GM23248 (cell line): Measurements from ENCODE around the gene P2RY1. TPM values are rescaled to one million over a fixed set of nuclear protein-coding genes. Genes with fewer than 3 reads are reported as not detected.

Experiments used
- DNase-seq: peaks from one replicate; pipeline ENCODE4 v3.0.0-alpha.2; 2015
- H2AFZ ChIP-seq: fragments of 200-600 bp; sonication (generic); 2 replicates; pipeline ENCODE4 v1.6.1; 2016; ENCODE audit warnings: antibody characterized with exemption
- H3F3A ChIP-seq: fragments of 200-600 bp; sonication (generic); 2 replicates; pipeline ENCODE4 v1.6.1; 2016; ENCODE audit warnings: mild to moderate bottlenecking, antibody characterized with exemption, mixed run types; ENCODE audit not compliant: insufficient read depth
- H3K27ac ChIP-seq: fragments of 200-600 bp; sonication (generic); 2 replicates; pipeline ENCODE4 v1.5.1; 2016; ENCODE audit warnings: mild to moderate bottlenecking
- H3K27me3 ChIP-seq: fragments of 200-600 bp; sonication (generic); replicated peaks from 2 replicates; pipeline ENCODE4 v1.6.1; 2016; ENCODE audit warnings: mild to moderate bottlenecking; ENCODE audit not compliant: insufficient read depth
- H3K36me3 ChIP-seq: fragments of 200-600 bp; sonication (generic); 2 replicates; pipeline ENCODE4 v1.6.1; 2016; ENCODE audit warnings: low read depth, mild to moderate bottlenecking
- H3K4me1 ChIP-seq: fragments of 200-600 bp; sonication (generic); 2 replicates; pipeline ENCODE4 v1.6.1; 2016; ENCODE audit warnings: mild to moderate bottlenecking; ENCODE audit not compliant: insufficient read depth
- H3K4me2 ChIP-seq: fragments of 200-600 bp; sonication (generic); one replicate; pipeline ENCODE4 v1.6.1; 2016; ENCODE audit warnings: mild to moderate bottlenecking; ENCODE audit not compliant: unreplicated experiment
- H3K4me3 ChIP-seq: fragments of 200-600 bp; sonication (generic); 2 replicates; pipeline ENCODE4 v1.5.1; 2016; ENCODE audit warnings: mild to moderate bottlenecking
- H3K79me2 ChIP-seq: fragments of 200-600 bp; sonication (generic); 2 replicates; pipeline ENCODE4 v1.6.1; 2016; ENCODE audit warnings: mild to moderate bottlenecking; ENCODE audit not compliant: insufficient read depth
- H3K9ac ChIP-seq: fragments of 200-600 bp; sonication (generic); 2 replicates; pipeline ENCODE4 v1.6.1; 2016; ENCODE audit warnings: mild to moderate bottlenecking
- H3K9me2 ChIP-seq: fragments of 200-600 bp; sonication (generic); 2 replicates; pipeline ENCODE4 v1.6.1; 2016; ENCODE audit warnings: mixed run types, mild to moderate bottlenecking, moderate library complexity; ENCODE audit not compliant: insufficient read depth
- H3K9me3 ChIP-seq: fragments of 200-600 bp; sonication (generic); one replicate; pipeline ENCODE4 v1.6.1; 2017; ENCODE audit warnings: low read depth
- H4K20me1 ChIP-seq: fragments of 200-600 bp; sonication (generic); 2 replicates; pipeline ENCODE4 v1.6.0; 2016; ENCODE audit not compliant: insufficient read depth
- EZH2 ChIP-seq: fragments of 200-600 bp; sonication (generic); IDR thresholded peaks from 2 replicates; pipeline ENCODE4 v1.6.1; 2018; ENCODE audit warnings: antibody characterized with exemption, mild to moderate bottlenecking; ENCODE audit not compliant: insufficient read depth, poor library complexity, severe bottlenecking
- EZH2phosphoT487 ChIP-seq: fragments of 200-600 bp; sonication (generic); IDR thresholded peaks from 2 replicates; pipeline ENCODE4 v1.6.1; 2018; ENCODE audit warnings: antibody characterized with exemption, moderate library complexity, mild to moderate bottlenecking, low read depth; ENCODE audit not compliant: insufficient read depth
- WGBS, 2 experiments: methylation state at CpG; one replicate each; pipeline ENCODE4 v1.1.6; 2015 to 2017; ENCODE audit warnings: low lambda C conversion rate in 2 of 2, low coverage in 1 of 2; ENCODE audit errors: missing lambda C conversion rate in 2 of 2; 5-methylcytosine and 5-hydroxymethylcytosine counted together
- in situ Hi-C: fragments of 300-500 bp; cut with MboI; formaldehyde crosslinking; loops from 2 replicates; pipeline ENCODE4 v1.15.0; 2020
- polyA plus RNA-seq: library from polyadenylated mRNA; unstranded; fragments of >200 nt; fragmentation: Nextera tagmentation; extraction: Ambion mirVana; gene quantifications from 2 replicates; pipeline ENCODE4 v1.2.1, GENCODE V29; 2016
- total RNA-seq: library from RNA; depleted of rRNA; stranded (reverse); fragments of >200 nt; shearing (Covaris generic); gene quantifications from 2 replicates; pipeline ENCODE4 v1.2.3, GENCODE V29; 2014

The P2RY1 gene
- total and polyA plus RNA-seq, 2 experiments from 2014 or later = 0.09 to 0.22 TPM

DNA sequence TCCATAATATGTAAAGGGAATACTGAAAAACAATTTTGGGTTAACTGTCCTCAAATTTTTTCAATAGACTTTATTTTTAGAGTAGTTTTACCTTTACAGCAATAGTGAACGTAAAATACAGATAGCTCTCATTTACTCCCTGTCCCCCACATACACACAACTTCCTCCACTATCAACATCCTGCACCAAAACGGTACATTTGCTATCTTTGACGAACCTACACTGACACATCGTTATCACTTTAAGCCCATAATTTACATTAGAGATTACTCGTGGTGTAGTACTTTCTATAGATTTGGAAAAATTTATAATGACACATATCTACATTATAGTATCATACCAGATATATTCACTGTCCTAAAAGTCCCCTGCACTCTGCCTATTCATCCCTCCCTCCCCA is 16.9 kb upstream of the P2RY1 start:
- no peaks in the 10 kb centered on the region for H3K36me3 ChIP-seq
- WGBS, 2 experiments = 54 to 63% methylated on average over 5 of the region's 5 CpGs
- no peaks in the 10 kb centered on the region for H3K9me3 ChIP-seq
- TF ChIP-seq EZH2phosphoT487 (no peak), EZH2 (no peak)
- no peaks in the 10 kb centered on the region for H3K27me3 ChIP-seq
- H3F3A ChIP-seq = no peaks in the 10 kb centered on the region
- no peak overlapping the region for H3K4me2 ChIP-seq
- H3K4me3 ChIP-seq = no peak overlapping the region
- no peak overlapping the region for H3K9ac ChIP-seq
- no peaks in the 10 kb centered on the region for H4K20me1 ChIP-seq
- DNase-seq = no peak
- no peaks in the 10 kb centered on the region for H3K79me2 ChIP-seq
- no peaks in the 10 kb centered on the region for H3K9me2 ChIP-seq
- H3K4me1 ChIP-seq = no peaks in the 10 kb centered on the region
- in situ Hi-C loops = no loop called here
- H3K27ac ChIP-seq = no peak overlapping the region
- H2AFZ ChIP-seq = no peak overlapping the region

DNA sequence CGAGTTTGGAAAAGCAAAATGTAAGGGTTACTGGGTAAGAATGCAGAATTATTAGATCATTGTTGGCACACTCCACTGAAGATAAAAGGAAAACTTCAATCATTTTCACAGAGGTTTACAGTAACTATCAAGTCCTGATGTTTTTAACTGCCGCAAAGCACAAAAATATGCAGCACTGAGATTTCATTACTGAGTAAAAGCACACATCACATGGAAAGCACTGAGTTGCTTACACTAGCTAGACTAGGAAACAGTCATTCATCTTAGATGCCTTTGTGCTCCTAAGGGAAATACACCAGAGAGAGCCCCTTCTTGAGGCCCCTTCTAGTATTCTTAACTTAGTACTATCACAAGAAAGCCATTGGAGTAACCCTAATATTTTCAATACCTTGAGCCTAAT is 11.8 kb upstream of the P2RY1 start:
- WGBS, 2 experiments = 81 to 90% methylated on average over 2 of the region's 2 CpGs

DNA sequence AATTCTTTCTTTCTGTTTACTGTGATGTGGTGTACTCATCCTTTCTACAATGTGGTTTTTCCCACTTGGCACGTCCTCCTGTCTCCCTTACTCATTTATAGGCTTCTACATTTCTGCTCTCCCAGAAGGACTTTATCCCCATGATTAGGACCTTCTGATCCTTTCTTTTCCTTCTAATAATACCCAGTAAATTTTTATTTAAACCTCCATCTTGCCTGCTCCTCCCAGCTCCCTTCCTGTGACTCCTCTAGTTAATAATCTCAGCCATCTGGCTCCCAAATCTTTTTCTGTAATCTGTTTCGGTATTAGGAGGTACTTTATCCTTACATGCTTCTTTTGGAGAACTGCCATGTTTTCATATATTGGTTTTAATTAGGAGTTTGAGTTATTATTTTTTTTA is 11.2 kb upstream of the P2RY1 start:
- H3K27me3 ChIP-seq = no peaks in the 10 kb centered on the region
- 0 out of 2 replicates have a peak, but pooled peaks cover 6% of the 10 kb centered on the region for H3K9me2 ChIP-seq
- H3K4me2 ChIP-seq = no peak overlapping the region
- in situ Hi-C loops = no loop called here
- H3K27ac ChIP-seq = no peak overlapping the region
- no peak overlapping the region for H3K9ac ChIP-seq
- H3K9me3 ChIP-seq = no peaks in the 10 kb centered on the region
- H3K4me1 ChIP-seq = no peaks in the 10 kb centered on the region
- H3K36me3 ChIP-seq = no peaks in the 10 kb centered on the region
- H3K4me3 ChIP-seq = no peak overlapping the region
- TF ChIP-seq EZH2 (no peak), EZH2phosphoT487 (no peak)
- no peak overlapping the region for H2AFZ ChIP-seq
- WGBS, 2 experiments = 74 to 76% methylated on average over 2 of the region's 2 CpGs
- no peak for DNase-seq
- H3F3A ChIP-seq = no peaks in the 10 kb centered on the region
- H4K20me1 ChIP-seq = no peaks in the 10 kb centered on the region
- H3K79me2 ChIP-seq = no peaks in the 10 kb centered on the region

More for the DNA sequence above, 11.8 kb upstream of the P2RY1 start:
- no peaks in the 10 kb centered on the region for H3K9me3 ChIP-seq
- H4K20me1 ChIP-seq = no peaks in the 10 kb centered on the region
- no peaks in the 10 kb centered on the region for H3F3A ChIP-seq
- H3K27me3 ChIP-seq = no peaks in the 10 kb centered on the region
- no peak overlapping the region for H3K9ac ChIP-seq
- no peaks in the 10 kb centered on the region for H3K79me2 ChIP-seq
- DNase-seq = no peak
- in situ Hi-C loops = no loop called here
- H3K27ac ChIP-seq = no peak overlapping the region
- no peak overlapping the region for H3K4me2 ChIP-seq
- H3K4me1 ChIP-seq = no peaks in the 10 kb centered on the region
- no peak for TF ChIP-seq EZH2phosphoT487
- no peak for TF ChIP-seq EZH2
- H3K4me3 ChIP-seq = no peak overlapping the region
- 0 out of 2 replicates have a peak, but pooled peaks cover 6% of the 10 kb centered on the region for H3K9me2 ChIP-seq
- H3K36me3 ChIP-seq = no peaks in the 10 kb centered on the region
- H2AFZ ChIP-seq = no peak overlapping the region

DNA sequence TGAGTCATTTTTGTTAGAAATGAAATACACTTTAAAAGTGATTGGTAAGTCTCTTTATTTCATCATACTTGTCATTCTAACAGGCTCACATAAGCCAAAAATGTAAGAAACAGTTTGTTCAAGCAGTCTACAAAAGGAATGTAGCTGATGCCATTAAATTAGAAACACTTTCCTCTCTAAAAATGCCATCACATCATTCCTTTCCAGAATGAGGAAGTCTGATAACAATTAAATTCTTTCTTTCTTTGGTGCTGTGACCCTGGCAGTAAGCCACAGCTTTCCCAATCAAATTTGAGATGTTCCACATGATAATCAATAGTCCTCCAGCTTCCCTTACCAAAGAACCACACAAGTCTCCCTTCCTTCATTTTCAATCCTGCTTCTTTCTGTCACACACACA is 9.4 kb upstream of the P2RY1 start:
- no peaks in the 10 kb centered on the region for H3K9me3 ChIP-seq
- H3K9ac ChIP-seq = no peak overlapping the region
- DNase-seq = peak; percentile 1
- no peaks in the 10 kb centered on the region for H3K36me3 ChIP-seq
- H2AFZ ChIP-seq = no peak overlapping the region
- H3K4me3 ChIP-seq = no peak overlapping the region
- H3K9me2 ChIP-seq = 0 out of 2 replicates have a peak, but pooled peaks cover 6% of the 10 kb centered on the region
- H3K4me2 ChIP-seq = no peak overlapping the region
- in situ Hi-C loops = no loop called here
- no peaks in the 10 kb centered on the region for H3K79me2 ChIP-seq
- no peak for TF ChIP-seq EZH2
- TF ChIP-seq EZH2phosphoT487 = no peak
- H3K27me3 ChIP-seq = no peaks in the 10 kb centered on the region
- H3F3A ChIP-seq = no peaks in the 10 kb centered on the region
- no peaks in the 10 kb centered on the region for H3K4me1 ChIP-seq
- H3K27ac ChIP-seq = no peak overlapping the region
- no peaks in the 10 kb centered on the region for H4K20me1 ChIP-seq

DNA sequence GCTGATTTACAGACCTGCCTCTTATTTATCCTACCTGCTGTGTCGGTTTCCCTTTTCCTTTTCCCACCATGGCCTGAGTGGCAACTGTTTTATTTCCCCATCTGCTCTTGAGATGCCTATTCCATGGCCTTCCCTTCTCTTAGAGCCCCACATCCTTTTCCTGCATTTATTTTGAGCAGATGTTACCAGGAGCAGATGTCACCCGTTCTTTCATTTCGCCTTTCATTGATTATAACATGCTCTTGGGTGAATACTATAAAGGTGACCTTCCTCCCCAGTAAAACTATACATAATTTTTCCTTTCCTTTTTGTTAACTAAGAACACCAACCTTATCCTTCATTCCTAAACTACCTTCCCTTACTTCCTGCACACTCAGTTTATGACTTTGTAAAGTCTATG is 8.5 kb upstream of the P2RY1 start:
- H2AFZ ChIP-seq = no peak overlapping the region
- H3K79me2 ChIP-seq = no peaks in the 10 kb centered on the region
- H3K9me3 ChIP-seq = no peaks in the 10 kb centered on the region
- H4K20me1 ChIP-seq = no peaks in the 10 kb centered on the region
- 81 to 87% methylated on average over 3 of the region's 3 CpGs for WGBS, 2 experiments
- no peak for TF ChIP-seq EZH2
- H3K27me3 ChIP-seq = no peaks in the 10 kb centered on the region
- no peak overlapping the region for H3K9ac ChIP-seq
- no peak for DNase-seq
- H3K4me2 ChIP-seq = no peak overlapping the region
- H3K4me3 ChIP-seq = no peak overlapping the region
- H3K27ac ChIP-seq = no peak overlapping the region
- 0 out of 2 replicates have a peak, but pooled peaks cover 6% of the 10 kb centered on the region for H3K9me2 ChIP-seq
- H3F3A ChIP-seq = no peaks in the 10 kb centered on the region
- no peaks in the 10 kb centered on the region for H3K4me1 ChIP-seq
- H3K36me3 ChIP-seq = no peaks in the 10 kb centered on the region
- in situ Hi-C loops = no loop called here
